NB4 (cell line): ENCODE data around the gene SEBOX.

Experiments
- CTCF ChIP-seq: IDR thresholded peaks from one replicate; pipeline ENCODE4 v1.5.1; 2012; ENCODE audit warnings: low read depth, low read length
- MAX ChIP-seq: IDR thresholded peaks from 2 replicates; pipeline ENCODE4 v1.6.1; 2011; ENCODE audit warnings: low read depth, low read length

GRCh38 chr17:28317966-28318758 lies 46.8 kb downstream of the SEBOX start:
- TF ChIP-seq CTCF (no peak), MAX (no peak)
